ENCODE data around the gene PFDN6. TPM values are rescaled to one million over a fixed set of nuclear protein-coding genes. Genes with fewer than 3 reads are reported as not detected.

PFDN6 gene
- total and polyA plus RNA-seq, 2 experiments from 2014 or later, result 56.1 to 62.2 TPM

GRCh38 chr6:33288141-33288920 is 1.1 kb upstream of the PFDN6 start (continued):
- TF ChIP-seq ETS1 (IDR thresholded peaks at IDR 0.05), result no peak
- no peak for TF ChIP-seq EZH2 (IDR thresholded peaks at IDR 0.05; ENCODE audit: low read depth, unreplicated experiment)
- TF ChIP-seq NANOG (IDR thresholded peaks at IDR 0.05; ENCODE audit: borderline replicate concordance), result no peak
- no peak for TF ChIP-seq POLR2AphosphoS5 (IDR thresholded peaks at IDR 0.05; ENCODE audit: low read depth)
- no peak for TF ChIP-seq ZNF114 (CRISPR knock-in tag; IDR thresholded peaks at IDR 0.05)
- no peak for TF ChIP-seq ZNF331 (CRISPR knock-in tag; IDR thresholded peaks at IDR 0.05; ENCODE audit: low read depth)

GRCh38 chr6:33289784-33290315 is 449 bp downstream of the PFDN6 start:
- H3K4me3 Mint-ChIP-seq, result peak overlapping the region; percentile 96
- Histone ChIP-seq H3K36me3 (ENCODE audit: insufficient read depth) (peaks cover 20% of the 10 kb centered on the region), H3K27ac (ENCODE audit: low read depth) (no peak overlapping the region), H3K9me2 (ENCODE audit: insufficient read depth) (no peaks in the 10 kb centered on the region), H4K20me1 (replicated peaks; ENCODE audit: insufficient read depth) (peaks cover 11% of the 10 kb centered on the region), H3K79me2 (replicated peaks; ENCODE audit: insufficient read depth) (peaks cover 33% of the 10 kb centered on the region), H3K4me2 (peak overlapping the region; percentile 97), H3K4me3 (peak overlapping the region; percentile 68), H3F3A (replicated peaks; ENCODE audit: low read depth) (0 out of 2 replicates have a peak, but pooled peaks cover 9% of the 10 kb centered on the region), H2AFZ (no peak overlapping the region), H3K27me3 (ENCODE audit: insufficient read depth) (no peaks in the 10 kb centered on the region), H3K4me1 (ENCODE audit: insufficient read depth) (peaks cover 13% of the 10 kb centered on the region)
- no peak for TF ChIP-seq POLR2AphosphoS5 (IDR thresholded peaks at IDR 0.05; ENCODE audit: low read depth)
- peaks cover 56% of the 10 kb centered on the region for H3K36me3 Mint-ChIP-seq (ENCODE audit: low read depth)
- DNase-seq (ENCODE audit: low spot score), result no peak
- ATAC-seq, result peak; percentile 23
- H3K4me1 Mint-ChIP-seq, result peaks cover 16% of the 10 kb centered on the region
- H3K9me3 Mint-ChIP-seq, result no peaks in the 10 kb centered on the region
- H3K27ac Mint-ChIP-seq, result peak overlapping the region; percentile 90
- peaks cover 2% of the 10 kb centered on the region for H3K27me3 Mint-ChIP-seq (ENCODE audit: insufficient read depth, low read depth, poor library complexity)

GRCh38 chr6:33290459-33290858 is 1.1 kb downstream of the PFDN6 start:
- Histone ChIP-seq H2AFZ (no peak overlapping the region), H3K4me3 (peak overlapping the region; percentile 68), H3K9me2 (ENCODE audit: insufficient read depth) (no peaks in the 10 kb centered on the region), H3F3A (replicated peaks; ENCODE audit: low read depth) (0 out of 2 replicates have a peak, but pooled peaks cover 9% of the 10 kb centered on the region), H3K4me2 (peak overlapping the region; percentile 97), H3K27me3 (ENCODE audit: insufficient read depth) (no peaks in the 10 kb centered on the region), H3K27ac (ENCODE audit: low read depth) (no peak overlapping the region), H3K36me3 (ENCODE audit: insufficient read depth) (peaks cover 18% of the 10 kb centered on the region), H3K4me1 (ENCODE audit: insufficient read depth) (peaks cover 13% of the 10 kb centered on the region), H3K79me2 (replicated peaks; ENCODE audit: insufficient read depth) (peaks cover 32% of the 10 kb centered on the region), H4K20me1 (replicated peaks; ENCODE audit: insufficient read depth) (peaks cover 8% of the 10 kb centered on the region)
- Mint-ChIP-seq H3K27me3 (ENCODE audit: insufficient read depth, low read depth, poor library complexity) (peaks cover 2% of the 10 kb centered on the region), H3K4me1 (peaks cover 17% of the 10 kb centered on the region), H3K27ac (peak overlapping the region; percentile 79), H3K36me3 (ENCODE audit: low read depth) (peaks cover 52% of the 10 kb centered on the region), H3K9me3 (no peaks in the 10 kb centered on the region), H3K4me3 (peak overlapping the region; percentile 96)
- no peak for ATAC-seq
- DNase-seq (ENCODE audit: low spot score), result no peak
- TF ChIP-seq EZH2phosphoT487 (IDR thresholded peaks at IDR 0.05; ENCODE audit: unreplicated experiment) (no peak), ZNF331 (CRISPR knock-in tag; IDR thresholded peaks at IDR 0.05; ENCODE audit: low read depth) (no peak), ETS1 (IDR thresholded peaks at IDR 0.05) (no peak), POLR2AphosphoS5 (IDR thresholded peaks at IDR 0.05; ENCODE audit: low read depth) (no peak), REST (IDR thresholded peaks at IDR 0.05; ENCODE audit: unreplicated experiment) (no peak), JUNB (IDR thresholded peaks at IDR 0.05; ENCODE audit: unreplicated experiment) (no peak), EZH2 (IDR thresholded peaks at IDR 0.05; ENCODE audit: low read depth, unreplicated experiment) (no peak), CREB1 (CRISPR knock-in tag; IDR thresholded peaks at IDR 0.05; ENCODE audit: low read depth) (no peak), ZNF114 (CRISPR knock-in tag; IDR thresholded peaks at IDR 0.05) (no peak), NANOG (IDR thresholded peaks at IDR 0.05; ENCODE audit: borderline replicate concordance) (no peak)
